HG03159 (cell line): ENCODE data around the gene GPD1.

Source experiments
- ATAC-seq: cut with Tn5 transposase; IDR thresholded peaks from one replicate; pipeline ENCODE4 v1.9.1; 2021; ENCODE audit warnings: mild to moderate bottlenecking, moderate library complexity; ENCODE audit not compliant: unreplicated experiment

GPD1 gene

DNA sequence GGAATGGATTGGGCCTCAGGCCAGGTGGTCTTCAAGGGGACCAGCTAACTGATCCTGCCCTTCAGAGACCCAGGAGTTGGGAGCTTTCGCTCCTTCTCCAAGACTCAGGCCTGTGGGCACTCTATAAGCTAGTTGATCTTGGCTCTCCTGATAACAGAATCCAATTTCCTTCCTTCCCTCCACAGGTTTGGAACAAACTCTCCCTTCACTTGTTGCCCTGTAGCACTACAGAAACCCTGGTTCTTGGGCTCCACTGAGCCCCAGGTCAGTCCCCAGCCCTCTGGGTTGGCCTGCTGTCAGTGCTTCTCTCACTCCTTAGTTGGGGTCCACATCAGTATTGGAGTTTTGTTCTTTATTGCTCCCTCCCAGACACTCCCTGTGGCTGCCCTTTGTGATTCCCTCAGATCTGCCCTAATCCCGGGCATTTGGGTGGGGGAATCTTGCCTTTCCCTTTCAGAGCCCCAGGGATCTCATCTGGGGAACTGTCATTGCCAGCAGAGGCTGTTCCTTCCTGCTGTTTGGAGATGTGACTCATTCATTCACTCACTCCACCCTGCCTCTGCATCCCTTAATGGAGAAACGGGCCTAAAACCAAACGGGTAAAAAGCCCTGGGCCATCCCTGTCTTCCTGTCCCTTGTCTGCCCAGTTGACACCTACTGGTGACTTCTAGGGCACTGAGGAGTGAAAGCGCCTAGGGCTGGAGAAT is 4.4 kb upstream of the GPD1 start:
- ATAC-seq = no peak

DNA sequence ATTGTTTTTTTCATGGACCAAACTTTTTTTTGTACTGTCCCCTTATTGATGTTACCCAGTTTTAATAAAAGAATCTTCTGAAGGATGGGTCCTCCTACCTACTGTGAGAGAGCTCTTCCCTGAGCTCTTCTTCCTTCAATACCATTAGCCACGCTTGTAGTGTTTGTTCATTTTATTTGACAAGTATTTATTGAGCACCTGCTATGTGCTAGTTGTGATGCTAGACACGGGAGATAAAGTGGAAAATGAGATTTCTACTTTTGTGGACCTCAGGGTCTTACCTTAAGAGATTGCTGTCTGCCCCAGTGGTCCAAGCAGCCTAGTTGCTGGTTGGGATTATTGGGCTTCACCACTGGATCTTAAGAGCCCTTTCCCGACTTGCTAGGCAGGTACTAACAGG is 3.2 kb upstream of the GPD1 start:
- ATAC-seq = no peak

DNA sequence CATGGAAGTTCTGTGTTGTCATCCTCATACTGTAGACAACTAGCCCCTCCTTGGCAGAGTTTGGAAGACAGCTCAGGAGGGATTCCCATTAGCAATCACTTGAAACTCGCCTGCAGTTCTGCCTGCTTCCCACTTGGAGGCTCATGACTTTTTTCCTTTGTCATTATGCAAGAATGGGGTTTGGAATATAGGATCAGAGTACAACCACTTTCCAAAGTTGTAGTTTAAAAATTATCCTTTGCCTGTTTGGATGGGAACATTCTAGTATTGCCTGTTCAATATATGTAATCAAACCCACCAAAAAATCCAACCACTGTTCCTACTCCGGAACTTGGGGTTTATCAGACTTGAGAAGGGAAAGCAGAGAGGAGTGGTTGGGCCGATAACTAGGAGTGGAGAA is 2.1 kb upstream of the GPD1 start:
- ATAC-seq = no peak

GRCh38 chr12:50102131-50102531 is 1.7 kb upstream of the GPD1 start:
- no peak for ATAC-seq

DNA sequence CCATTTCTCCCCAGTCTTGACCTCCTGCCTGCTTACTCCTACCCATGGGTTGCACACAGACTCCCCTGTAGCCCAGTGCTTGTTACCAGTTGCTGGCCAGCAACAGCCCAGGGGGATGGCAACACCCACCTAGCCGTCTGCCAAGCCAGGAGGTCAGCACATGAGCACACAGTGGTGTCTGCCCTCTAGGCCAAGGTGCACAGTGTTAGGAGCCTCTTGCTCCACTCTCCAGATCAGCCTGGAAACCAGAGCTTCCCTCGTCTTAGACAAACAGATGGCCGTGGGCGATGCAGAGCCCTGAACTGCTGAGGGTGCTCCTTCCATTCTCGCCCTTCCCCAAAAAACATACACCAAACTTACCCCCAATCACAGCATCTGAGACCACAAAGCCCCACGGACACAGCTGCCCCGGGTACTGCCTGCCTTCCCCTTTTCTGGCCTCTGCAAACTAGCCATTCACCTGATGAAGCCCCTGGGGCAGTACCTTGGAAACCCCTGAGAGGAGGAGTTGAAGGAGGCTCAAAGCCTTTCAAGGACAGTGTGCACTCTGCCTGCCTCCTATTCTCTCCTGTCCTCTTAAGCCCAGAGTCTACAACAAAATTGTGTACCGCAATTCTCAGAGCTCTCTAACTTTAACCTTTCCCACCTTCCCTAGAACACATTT is 1.0 kb upstream of the GPD1 start:
- no peak for ATAC-seq

DNA sequence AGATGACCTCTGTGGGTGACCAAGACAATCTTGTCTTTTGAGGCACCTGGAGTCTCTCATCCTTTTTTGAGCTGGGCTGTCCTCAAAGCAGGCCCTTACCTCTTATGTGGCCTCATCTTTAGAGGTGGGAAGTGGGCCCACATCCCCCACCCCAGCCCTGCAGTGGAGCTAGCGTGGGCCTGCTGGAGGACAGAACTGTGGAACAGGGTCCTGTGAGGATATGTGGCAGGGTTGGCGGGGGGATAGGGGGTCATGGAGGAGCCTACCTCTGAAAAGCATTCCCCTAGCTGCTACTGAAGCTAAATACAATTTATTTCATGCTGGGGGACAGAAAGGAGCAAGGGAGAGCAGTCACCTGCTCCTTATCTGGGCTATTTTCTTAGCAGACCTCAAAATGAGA is 457 bp upstream of the GPD1 start:
- no peak for ATAC-seq

- ATAC-seq = no peak
Observed at GRCh38 chr12:50104417-50105366, 884 bp downstream of the GPD1 start.

DNA sequence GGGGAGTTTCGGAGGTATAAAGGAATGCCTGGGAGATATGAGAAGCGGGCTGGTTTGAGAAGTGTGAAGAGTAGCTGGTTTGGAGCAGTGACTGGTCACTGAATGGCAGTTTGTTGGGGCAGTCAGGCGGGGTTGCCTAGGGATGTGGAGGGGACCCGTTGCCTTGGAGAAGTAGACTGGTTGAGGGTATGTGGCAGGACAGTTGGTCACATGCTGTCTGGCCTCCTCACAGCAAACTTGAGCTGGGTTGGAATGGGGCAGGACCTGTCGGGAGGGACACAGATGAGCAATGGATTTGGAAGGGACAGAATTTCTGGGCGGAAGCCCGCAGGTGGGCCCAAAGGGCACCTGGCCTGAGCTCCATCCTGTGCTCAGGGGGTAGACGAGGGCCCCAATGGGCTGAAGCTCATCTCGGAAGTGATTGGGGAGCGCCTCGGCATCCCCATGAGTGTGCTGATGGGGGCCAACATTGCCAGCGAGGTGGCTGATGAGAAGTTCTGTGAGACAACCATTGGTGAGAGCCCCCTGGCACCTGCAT is 2.2 kb downstream of the GPD1 start:
- no peak for ATAC-seq

GRCh38 chr12:50106907-50107306 is 3.1 kb downstream of the GPD1 start:
- no peak for ATAC-seq

DNA sequence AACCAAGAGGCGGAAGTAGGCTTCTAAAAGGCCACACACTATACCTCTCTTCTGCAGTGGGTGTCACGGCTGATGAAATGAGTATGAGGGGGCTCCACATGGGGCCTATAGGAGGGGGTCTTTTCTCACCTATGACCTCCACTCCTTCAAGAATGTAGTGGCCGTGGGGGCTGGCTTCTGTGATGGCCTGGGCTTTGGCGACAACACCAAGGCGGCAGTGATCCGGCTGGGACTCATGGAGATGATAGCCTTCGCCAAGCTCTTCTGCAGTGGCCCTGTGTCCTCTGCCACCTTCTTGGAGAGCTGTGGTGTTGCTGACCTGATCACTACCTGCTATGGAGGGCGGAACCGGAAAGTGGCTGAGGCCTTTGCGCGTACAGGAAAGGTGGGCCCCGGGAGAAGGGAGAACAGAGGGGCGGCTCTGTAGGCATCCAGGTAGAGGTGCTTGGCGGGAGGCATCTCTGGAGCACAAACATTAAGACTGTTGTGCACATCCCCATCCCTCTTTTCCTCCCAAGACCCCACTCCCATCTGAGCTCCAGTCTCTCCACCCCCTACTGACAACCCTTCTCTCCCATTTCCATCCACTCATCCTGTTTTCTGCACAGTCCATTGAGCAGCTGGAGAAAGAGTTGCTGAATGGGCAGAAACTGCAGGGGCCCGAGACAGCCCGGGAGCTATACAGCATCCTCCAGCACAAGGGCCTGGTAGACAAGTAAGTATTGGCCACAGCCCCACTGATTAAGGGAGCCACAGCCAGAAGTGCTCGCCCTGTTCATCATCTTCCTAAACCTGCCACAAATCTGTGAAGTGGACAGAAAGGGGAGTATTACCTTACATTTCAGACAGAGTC is 3.8 kb downstream of the GPD1 start:
- ATAC-seq = no peak

GRCh38 chr12:50109319-50109718 is 5.5 kb downstream of the GPD1 start:
- ATAC-seq = no peak

- ATAC-seq = no peak
Observed at GRCh38 chr12:50110127-50110761, 6.4 kb downstream of the GPD1 start.

GRCh38 chr12:50110762-50111351 is 7.0 kb downstream of the GPD1 start:
- no peak for ATAC-seq

DNA sequence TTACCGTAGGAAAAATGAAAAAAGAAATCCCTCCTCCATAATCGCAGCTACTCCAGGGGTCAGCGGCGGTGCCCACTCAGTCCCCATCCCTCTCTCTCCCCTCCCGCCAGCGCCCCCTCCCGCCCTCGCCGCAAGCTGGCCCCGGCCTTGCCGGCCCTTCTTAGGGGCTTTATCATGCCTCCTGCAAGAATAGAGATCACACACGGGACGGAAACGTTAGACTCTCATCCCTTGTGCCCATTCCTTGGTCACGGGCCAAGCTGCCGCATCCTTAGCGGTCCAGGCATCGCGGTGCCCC is 7.5 kb downstream of the GPD1 start:
- no peak for ATAC-seq

GRCh38 chr12:50111693-50112455 is 8.1 kb downstream of the GPD1 start, which contains the start of gene COX14:
COX14 (plus strand) TSS chr12:50112236; CDS start chr12:50120044, 7,808 bp downstream.
- peak; percentile 78 for ATAC-seq

DNA sequence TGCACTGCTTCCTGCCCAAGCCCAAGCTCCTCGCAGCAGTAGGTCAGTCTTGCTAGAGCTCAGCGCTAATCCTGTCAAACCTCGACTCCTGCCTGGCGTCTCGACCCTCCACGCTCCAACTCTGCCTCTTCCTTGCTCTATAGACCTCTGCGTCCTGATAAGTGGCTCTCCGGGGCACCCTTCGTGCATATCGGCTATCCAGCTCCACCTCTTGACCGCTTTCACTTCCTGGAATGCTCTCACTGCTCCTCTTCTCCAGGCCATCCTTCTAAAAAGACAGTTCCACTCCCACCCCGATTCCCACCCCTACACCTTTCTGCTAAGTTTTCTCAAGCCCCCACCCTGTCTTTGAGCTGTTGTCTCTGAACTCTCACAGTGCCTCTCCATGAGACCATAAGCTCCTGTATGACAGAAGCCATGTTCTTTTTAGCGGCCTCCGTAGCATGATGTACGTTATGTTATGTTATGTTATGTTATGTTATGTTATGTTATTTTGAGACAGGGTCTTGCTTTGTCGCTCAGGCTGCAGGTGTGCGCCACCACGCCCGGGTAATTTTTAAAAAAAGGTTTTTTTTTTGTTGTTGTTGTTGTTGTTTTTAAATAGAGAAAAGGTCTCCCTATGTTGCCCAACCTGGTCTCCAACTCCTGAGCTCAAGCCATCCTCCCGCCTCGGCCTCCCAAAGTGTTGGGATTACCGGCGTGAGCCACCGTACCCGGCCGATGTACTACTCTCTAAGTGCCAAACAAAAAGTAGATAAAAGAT is 8.8 kb downstream of the GPD1 start:
- ATAC-seq = no peak

DNA sequence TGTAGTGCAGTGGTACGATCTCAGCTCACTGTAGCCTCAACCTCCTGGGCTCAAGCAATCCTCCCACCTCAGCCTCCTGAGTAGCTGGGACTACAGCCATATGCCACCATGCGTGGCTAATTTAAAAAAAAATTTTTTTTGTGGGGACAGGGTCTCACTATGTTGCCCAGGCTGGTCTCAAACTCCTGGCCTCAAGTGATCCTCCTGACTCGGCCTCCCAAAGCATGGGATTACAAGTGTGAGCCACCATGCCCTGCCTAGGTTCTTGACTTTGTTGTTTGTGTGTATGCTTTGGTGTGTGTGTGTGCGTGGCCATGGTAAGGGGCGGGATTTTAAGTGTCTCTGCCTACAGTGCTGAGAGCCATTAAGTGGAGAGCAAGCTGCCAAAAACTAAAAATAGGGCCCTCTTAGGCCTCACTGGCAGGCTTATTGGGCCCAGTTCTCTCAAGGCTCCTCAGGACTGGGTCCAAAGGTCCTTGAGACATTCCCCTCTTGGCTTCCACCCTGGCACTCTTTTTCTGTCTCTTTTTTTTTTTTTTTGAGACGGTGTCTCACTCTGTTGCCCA is 13.3 kb downstream of the GPD1 start:
- ATAC-seq = no peak

DNA sequence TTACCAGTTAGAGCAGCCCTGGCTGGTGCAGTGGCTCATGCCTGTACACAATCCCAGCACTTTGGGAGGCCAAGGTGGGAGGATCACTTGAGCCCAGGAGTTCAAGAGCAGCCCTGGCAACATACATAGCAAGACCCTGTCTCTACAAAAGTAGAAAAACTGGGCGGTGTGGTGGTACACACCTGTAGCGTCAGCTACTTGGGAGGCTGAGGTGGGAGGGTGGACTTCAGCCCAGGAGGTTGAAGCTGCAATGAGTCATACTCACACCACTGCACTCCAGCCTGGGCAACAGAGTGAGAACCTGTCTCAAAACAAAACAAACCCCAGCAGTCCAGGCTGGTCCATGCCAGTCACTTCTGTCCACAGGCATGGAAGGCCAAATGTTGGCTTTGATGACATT is 15.6 kb downstream of the GPD1 start:
- ATAC-seq = no peak
